ENCODE data around the gene ERICH6. TPM values are rescaled to one million over a fixed set of nuclear protein-coding genes. Genes with fewer than 3 reads are reported as not detected.
A peak's percentile ranks its signal among the peaks of the same experiment; 100 is the strongest.

ERICH6 gene
- total RNA-seq, 4 donors from 2014 or later: not detected

DNA sequence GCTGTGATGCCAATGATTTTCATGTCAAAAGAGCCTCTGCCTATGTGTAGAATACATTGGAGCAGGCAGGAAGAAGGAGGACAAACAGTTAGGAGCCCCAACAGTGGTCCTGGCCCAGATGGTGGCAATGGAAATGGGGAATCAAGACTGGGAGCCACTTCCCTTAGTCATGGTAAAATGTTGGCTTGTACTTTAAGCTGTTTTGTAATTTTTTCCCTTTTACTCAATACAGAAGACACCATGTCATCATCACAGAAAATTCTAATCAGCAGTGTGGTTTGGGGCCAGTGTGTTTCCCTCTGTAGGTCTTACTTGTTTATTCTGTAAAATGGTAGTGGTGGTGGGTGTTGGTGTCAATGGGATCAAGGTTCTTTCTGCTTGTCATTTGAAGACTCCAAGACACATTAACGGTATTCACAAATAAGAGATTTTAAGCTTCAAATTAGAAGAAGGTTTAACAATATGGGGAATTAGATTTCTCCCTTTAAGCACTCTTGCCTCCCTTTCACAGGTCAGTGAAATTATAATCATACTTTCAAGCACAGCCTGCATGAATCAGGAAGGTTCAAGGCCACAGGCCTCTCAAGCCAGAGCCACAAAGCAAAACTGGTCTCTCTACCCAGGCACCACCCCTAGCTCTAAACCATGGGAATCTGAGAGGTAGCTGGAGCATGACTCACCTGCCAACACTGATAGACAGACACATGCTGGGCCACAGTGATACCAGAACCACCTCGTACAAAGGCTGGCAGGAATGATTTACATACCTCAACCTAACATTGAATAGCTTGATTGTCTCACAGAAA, 34.4 kb upstream of the ERICH6 start:
- peak; percentile 73 for ATAC-seq
- no peak for TF ChIP-seq POLR2AphosphoS5 (IDR thresholded peaks at IDR 0.05)
- no peak for TF ChIP-seq EP300 (IDR thresholded peaks at IDR 0.05)
- no peak for TF ChIP-seq POLR2A (IDR thresholded peaks at IDR 0.05)
- TF ChIP-seq, protein P1, sequence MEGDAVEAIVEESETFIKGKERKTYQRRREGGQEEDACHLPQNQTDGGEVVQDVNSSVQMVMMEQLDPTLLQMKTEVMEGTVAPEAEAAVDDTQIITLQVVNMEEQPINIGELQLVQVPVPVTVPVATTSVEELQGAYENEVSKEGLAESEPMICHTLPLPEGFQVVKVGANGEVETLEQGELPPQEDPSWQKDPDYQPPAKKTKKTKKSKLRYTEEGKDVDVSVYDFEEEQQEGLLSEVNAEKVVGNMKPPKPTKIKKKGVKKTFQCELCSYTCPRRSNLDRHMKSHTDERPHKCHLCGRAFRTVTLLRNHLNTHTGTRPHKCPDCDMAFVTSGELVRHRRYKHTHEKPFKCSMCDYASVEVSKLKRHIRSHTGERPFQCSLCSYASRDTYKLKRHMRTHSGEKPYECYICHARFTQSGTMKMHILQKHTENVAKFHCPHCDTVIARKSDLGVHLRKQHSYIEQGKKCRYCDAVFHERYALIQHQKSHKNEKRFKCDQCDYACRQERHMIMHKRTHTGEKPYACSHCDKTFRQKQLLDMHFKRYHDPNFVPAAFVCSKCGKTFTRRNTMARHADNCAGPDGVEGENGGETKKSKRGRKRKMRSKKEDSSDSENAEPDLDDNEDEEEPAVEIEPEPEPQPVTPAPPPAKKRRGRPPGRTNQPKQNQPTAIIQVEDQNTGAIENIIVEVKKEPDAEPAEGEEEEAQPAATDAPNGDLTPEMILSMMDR (IDR thresholded peaks at IDR 0.05): no peak
- no peak overlapping the region for H3K4me3 ChIP-seq

DNA sequence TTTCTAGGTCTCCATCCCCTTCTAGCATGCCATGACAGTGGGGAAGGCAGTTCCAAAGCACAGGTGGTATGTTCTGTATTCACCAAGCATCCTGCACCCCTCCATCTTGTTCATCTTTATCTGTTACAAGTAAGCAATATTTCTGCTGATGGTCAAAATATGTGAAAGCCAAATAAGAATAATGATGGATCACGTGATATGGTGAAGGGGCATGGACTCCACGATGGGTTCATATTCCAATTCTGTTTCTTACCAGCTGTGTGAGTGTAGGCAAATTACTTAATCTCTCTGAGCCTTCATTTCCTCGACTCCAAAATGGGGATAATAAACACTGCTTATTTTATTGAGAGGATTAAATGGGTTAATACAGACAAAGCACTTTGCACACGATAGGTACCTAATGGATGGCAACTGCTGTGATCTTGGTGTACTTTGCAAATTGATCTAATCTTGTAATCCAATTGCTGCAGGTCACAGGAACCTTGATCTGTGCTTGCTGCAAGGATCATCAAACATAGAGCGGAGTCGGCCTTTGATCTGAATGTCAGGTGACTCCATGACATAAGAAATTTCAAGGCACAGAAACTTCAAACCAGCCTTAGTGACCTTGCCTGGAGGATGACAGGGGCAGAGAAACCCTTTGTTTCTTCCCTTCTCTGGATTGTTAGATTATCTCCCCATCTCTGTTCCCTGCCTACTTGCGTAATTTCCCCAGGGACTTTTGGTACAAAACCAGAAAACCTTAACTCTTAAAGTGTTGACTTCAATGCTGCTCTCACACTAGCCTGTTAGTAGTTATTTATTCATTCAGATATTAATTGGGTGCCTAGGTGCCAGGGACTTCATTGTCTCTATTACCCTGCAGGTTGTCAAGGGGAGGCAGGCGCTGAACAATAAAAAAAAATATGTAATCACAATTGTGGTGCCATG, 33.4 kb upstream of the ERICH6 start:
- no peak for ATAC-seq
- Histone ChIP-seq H3K4me3 (no peak overlapping the region), H3K4me1 (peaks cover 0 to 6% (median 0%) of the 10 kb centered on the region in 3 donors), H3K36me3 (peaks cover 0 to 23% of the 10 kb centered on the region in 2 donors), H3K27ac (no peak overlapping the region), H3K27me3 (no peaks in the 10 kb centered on the region), H3K9me3 (no peaks in the 10 kb centered on the region)
- TF ChIP-seq POLR2A (IDR thresholded peaks at IDR 0.05) (no peak), POLR2AphosphoS5 (IDR thresholded peaks at IDR 0.05) (no peak), EP300 (IDR thresholded peaks at IDR 0.05) (no peak)
- TF ChIP-seq, protein P1 (IDR thresholded peaks at IDR 0.05): no peak
- WGBS, 2 donors (ENCODE audit: low coverage in 1 of 2): 77 to 81% methylated on average over 6 to 8 of the region's 8 CpGs

More for the DNA sequence above, 34.4 kb upstream of the ERICH6 start:
- WGBS, 2 donors (ENCODE audit: low coverage in 1 of 2): 80 to 96% methylated on average over 2 of the region's 2 CpGs
- Histone ChIP-seq H3K4me1 (peaks cover 0 to 6% (median 2%) of the 10 kb centered on the region in 3 donors), H3K9me3 (no peaks in the 10 kb centered on the region), H3K27ac (no peak overlapping the region), H3K36me3 (peaks cover 0 to 27% of the 10 kb centered on the region in 2 donors), H3K27me3 (no peaks in the 10 kb centered on the region)

DNA sequence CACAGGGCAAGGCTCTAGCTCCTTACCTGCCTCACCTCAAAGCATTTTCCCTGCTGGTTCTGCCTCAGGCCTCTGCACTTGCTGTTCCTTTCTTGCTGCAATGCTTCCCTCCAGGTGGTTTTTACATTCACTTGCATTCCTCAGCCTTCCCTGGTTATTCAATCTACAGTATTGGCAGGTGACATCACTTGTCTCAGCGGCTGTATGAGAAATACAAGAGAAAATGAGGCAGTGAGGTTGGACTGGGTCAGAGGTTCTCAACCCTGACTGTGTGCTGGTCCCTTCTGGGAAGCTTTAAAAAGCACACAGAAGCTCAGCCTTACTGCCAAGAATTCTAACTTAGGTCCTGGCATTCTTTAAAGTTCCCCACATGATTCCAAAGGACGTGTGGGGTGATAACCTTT, 32.6 kb upstream of the ERICH6 start:
- H3K36me3 ChIP-seq: peaks cover 0 to 15% of the 10 kb centered on the region in 2 donors
- no peak for ATAC-seq
- no peak for TF ChIP-seq EP300 (IDR thresholded peaks at IDR 0.05)
- TF ChIP-seq POLR2A (IDR thresholded peaks at IDR 0.05): no peak
- TF ChIP-seq, protein P1 (IDR thresholded peaks at IDR 0.05): no peak
- no peak for TF ChIP-seq POLR2AphosphoS5 (IDR thresholded peaks at IDR 0.05)
- 25 to 43% methylated on average over 1 to 2 of the region's 2 CpGs for WGBS, 2 donors (ENCODE audit: low coverage in 1 of 2)
- H3K4me3 ChIP-seq: no peak overlapping the region
- H3K27me3 ChIP-seq: no peaks in the 10 kb centered on the region
- no peak overlapping the region for H3K27ac ChIP-seq
- H3K4me1 ChIP-seq: peaks cover 0 to 6% (median 0%) of the 10 kb centered on the region in 3 donors
- no peaks in the 10 kb centered on the region for H3K9me3 ChIP-seq

DNA sequence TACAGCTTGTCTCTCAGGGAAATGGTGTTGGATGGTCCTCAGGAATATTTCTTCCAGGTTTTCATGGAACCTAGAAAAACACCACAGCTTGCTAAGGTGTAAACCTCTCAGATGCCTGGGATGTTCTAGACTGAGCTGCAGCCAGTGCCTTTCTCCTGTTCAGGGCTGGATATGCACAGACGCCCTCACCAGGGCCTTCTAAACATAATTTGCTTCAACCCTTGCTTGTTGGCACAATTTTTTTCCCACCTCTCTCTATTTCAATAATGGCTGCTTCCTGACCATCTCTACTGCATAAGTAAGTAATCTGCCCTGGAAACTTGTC, 31.0 kb upstream of the ERICH6 start:
- H3K4me1 ChIP-seq: peaks cover 0 to 6% (median 0%) of the 10 kb centered on the region in 3 donors
- TF ChIP-seq EP300 (IDR thresholded peaks at IDR 0.05) (no peak), POLR2AphosphoS5 (IDR thresholded peaks at IDR 0.05) (no peak), POLR2A (IDR thresholded peaks at IDR 0.05) (no peak)
- TF ChIP-seq, protein P1 (IDR thresholded peaks at IDR 0.05): no peak
- H3K27ac ChIP-seq: no peak overlapping the region
- H3K36me3 ChIP-seq: peaks cover 0 to under 1% of the 10 kb centered on the region in 2 donors
- 43 to 67% methylated on average over 1 of the region's 1 CpG for WGBS, 2 donors (ENCODE audit: low coverage in 1 of 2)
- H3K4me3 ChIP-seq: no peak overlapping the region
- no peak for ATAC-seq
- H3K9me3 ChIP-seq: no peaks in the 10 kb centered on the region
- H3K27me3 ChIP-seq: no peaks in the 10 kb centered on the region
